Epithelial cell of prostate (primary cell): Measurements from ENCODE around the gene LRP1B.

Experiments
- DNase-seq: peaks from one replicate; pipeline ENCODE4 v3.0.0-alpha.2; 2011; ENCODE audit warnings: low read depth, low spot score
- H3K27ac ChIP-seq: fragments of 450-650 bp; 2 replicates; pipeline ENCODE4 v1.5.1; 2017; ENCODE audit warnings: mild to moderate bottlenecking

Gene LRP1B

GRCh38 chr2:140836826-140837225 is 1294.0 kb downstream of the LRP1B start:
- DNase-seq, result no peak
- no peak overlapping the region for H3K27ac ChIP-seq

GRCh38 chr2:140835079-140835478 is 1295.7 kb downstream of the LRP1B start:
- H3K27ac ChIP-seq, result no peak overlapping the region
- DNase-seq, result no peak

GRCh38 chr2:140814141-140814540 is 1316.7 kb downstream of the LRP1B start:
- DNase-seq, result no peak
- H3K27ac ChIP-seq, result no peak overlapping the region

GRCh38 chr2:140808820-140809219 is 1322.0 kb downstream of the LRP1B start:
- no peak for DNase-seq
- H3K27ac ChIP-seq, result no peak overlapping the region

- no peak overlapping the region for H3K27ac ChIP-seq
- DNase-seq, result no peak
Measured at GRCh38 chr2:140808211-140808610, 1322.6 kb downstream of the LRP1B start.

- DNase-seq, result no peak
- no peak overlapping the region for H3K27ac ChIP-seq
Measured at GRCh38 chr2:140804700-140805260, 1326.0 kb downstream of the LRP1B start.

- no peak overlapping the region for H3K27ac ChIP-seq
- no peak for DNase-seq
Measured at GRCh38 chr2:140801311-140801710, 1329.5 kb downstream of the LRP1B start.

GRCh38 chr2:140797718-140798117 is 1333.1 kb downstream of the LRP1B start:
- no peak overlapping the region for H3K27ac ChIP-seq
- no peak for DNase-seq

- DNase-seq, result no peak
Measured at GRCh38 chr2:140791802-140792201, 1339.0 kb downstream of the LRP1B start.

GRCh38 chr2:140786585-140786984 is 1344.2 kb downstream of the LRP1B start:
- DNase-seq, result no peak
- H3K27ac ChIP-seq, result no peak overlapping the region

More at GRCh38 chr2:140791802-140792201, 1339.0 kb downstream of the LRP1B start:
- H3K27ac ChIP-seq, result no peak overlapping the region

GRCh38 chr2:140775411-140775810 is 1355.4 kb downstream of the LRP1B start:
- DNase-seq, result no peak

GRCh38 chr2:140770645-140771044 is 1360.2 kb downstream of the LRP1B start:
- no peak for DNase-seq
- no peak overlapping the region for H3K27ac ChIP-seq

More at GRCh38 chr2:140775411-140775810, 1355.4 kb downstream of the LRP1B start:
- H3K27ac ChIP-seq, result no peak overlapping the region

- DNase-seq, result no peak
- no peak overlapping the region for H3K27ac ChIP-seq
Measured at GRCh38 chr2:140761807-140762206, 1369.0 kb downstream of the LRP1B start.

GRCh38 chr2:140759426-140760156 is 1371.2 kb downstream of the LRP1B start:
- no peak for DNase-seq
- H3K27ac ChIP-seq, result no peak overlapping the region

GRCh38 chr2:140747665-140748064 is 1383.2 kb downstream of the LRP1B start:
- DNase-seq, result no peak
- no peak overlapping the region for H3K27ac ChIP-seq

- no peak for DNase-seq
Measured at GRCh38 chr2:140747090-140747489, 1383.7 kb downstream of the LRP1B start.

GRCh38 chr2:140744379-140744778 is 1386.4 kb downstream of the LRP1B start:
- H3K27ac ChIP-seq, result no peak overlapping the region
- no peak for DNase-seq

More at GRCh38 chr2:140747090-140747489, 1383.7 kb downstream of the LRP1B start:
- no peak overlapping the region for H3K27ac ChIP-seq

GRCh38 chr2:140737006-140737405 is 1393.8 kb downstream of the LRP1B start:
- H3K27ac ChIP-seq, result no peak overlapping the region
- DNase-seq, result no peak

- no peak for DNase-seq
- no peak overlapping the region for H3K27ac ChIP-seq
Measured at GRCh38 chr2:140734992-140735391, 1395.8 kb downstream of the LRP1B start.

- H3K27ac ChIP-seq, result no peak overlapping the region
- no peak for DNase-seq
Measured at GRCh38 chr2:140718999-140719398, 1411.8 kb downstream of the LRP1B start.

GRCh38 chr2:140717481-140717880 is 1413.3 kb downstream of the LRP1B start:
- DNase-seq, result no peak
- no peak overlapping the region for H3K27ac ChIP-seq

- no peak overlapping the region for H3K27ac ChIP-seq
- no peak for DNase-seq
Measured at GRCh38 chr2:140714586-140714985, 1416.2 kb downstream of the LRP1B start.
